HG03064 (cell line): ENCODE results near the gene MATN1.

Source experiments
- ATAC-seq: cut with Tn5 transposase; IDR thresholded peaks from one replicate; pipeline ENCODE4 v1.9.1; 2021; ENCODE audit warnings: low read depth; ENCODE audit not compliant: unreplicated experiment

The MATN1 gene

GRCh38 chr1:30720271-30721223 is 2.8 kb downstream of the MATN1 start:
- ATAC-seq: no peak

GRCh38 chr1:30719406-30720270 is 3.7 kb downstream of the MATN1 start:
- no peak for ATAC-seq

- ATAC-seq: peak; percentile 56
Measured at GRCh38 chr1:30718636-30719405, 4.6 kb downstream of the MATN1 start.

- ATAC-seq: peak; percentile 78
Measured at GRCh38 chr1:30718091-30718635, 5.2 kb downstream of the MATN1 start.

GRCh38 chr1:30716646-30717045 is 6.7 kb downstream of the MATN1 start:
- ATAC-seq: no peak

- ATAC-seq: no peak
Measured at GRCh38 chr1:30715886-30716285, 7.5 kb downstream of the MATN1 start.

GRCh38 chr1:30715216-30715615 is 8.2 kb downstream of the MATN1 start:
- no peak for ATAC-seq

GRCh38 chr1:30714536-30715090 is 8.8 kb downstream of the MATN1 start:
- no peak for ATAC-seq

GRCh38 chr1:30714025-30714424 is 9.4 kb downstream of the MATN1 start:
- ATAC-seq: no peak

GRCh38 chr1:30713311-30713710 is 10.1 kb downstream of the MATN1 start:
- ATAC-seq: no peak

GRCh38 chr1:30712583-30712982 is 10.8 kb downstream of the MATN1 start:
- no peak for ATAC-seq

GRCh38 chr1:30710407-30710806 is 13.0 kb downstream of the MATN1 start:
- ATAC-seq: no peak

- no peak for ATAC-seq
Measured at GRCh38 chr1:30708361-30708728, 15.0 kb downstream of the MATN1 start.

GRCh38 chr1:30707412-30708360 is 15.7 kb downstream of the MATN1 start:
- no peak for ATAC-seq

- ATAC-seq: no peak
Measured at GRCh38 chr1:30706528-30706927, 16.9 kb downstream of the MATN1 start.

GRCh38 chr1:30705698-30706097 is 17.7 kb downstream of the MATN1 start:
- ATAC-seq: no peak

- no peak for ATAC-seq
Measured at GRCh38 chr1:30704765-30705509, 18.4 kb downstream of the MATN1 start.

- no peak for ATAC-seq
Measured at GRCh38 chr1:30704271-30704670, 19.1 kb downstream of the MATN1 start.
